HG03066 (cell line): ENCODE data around the gene TMEM11.
A peak's percentile ranks its signal among the peaks of the same experiment; 100 is the strongest.

Experiments
- ATAC-seq: cut with Tn5 transposase; IDR thresholded peaks from one replicate; pipeline ENCODE4 v1.9.1; 2021; ENCODE audit warnings: low read depth; ENCODE audit not compliant: unreplicated experiment

Gene TMEM11

GRCh38 chr17:21214015-21214776 is at the start of gene TMEM11:
TMEM11 (minus strand) TSS chr17:21214161; CDS start chr17:21214152, 9 bp downstream.
- peak; percentile 84 for ATAC-seq

- no peak for ATAC-seq
These were observed 49.4 kb upstream of the TMEM11 start for GRCh38 chr17:21263376-21263775.

GRCh38 chr17:21262259-21262993 is 48.5 kb upstream of the TMEM11 start:
- ATAC-seq: no peak

- ATAC-seq: no peak
These were observed 44.6 kb upstream of the TMEM11 start for GRCh38 chr17:21258593-21258992.

- no peak for ATAC-seq
These were observed 39.9 kb upstream of the TMEM11 start for GRCh38 chr17:21253646-21254441.

GRCh38 chr17:21252796-21253645 is 39.1 kb upstream of the TMEM11 start, which contains the start of gene NATD1:
NATD1 (minus strand) TSS chr17:21253410; CDS start chr17:21253264, 146 bp downstream.
- ATAC-seq: peak; percentile 76

GRCh38 chr17:21252289-21252795 is 38.4 kb upstream of the TMEM11 start:
- no peak for ATAC-seq

- no peak for ATAC-seq
These were observed 37.5 kb upstream of the TMEM11 start for GRCh38 chr17:21251337-21252010.

- no peak for ATAC-seq
These were observed 36.9 kb upstream of the TMEM11 start for GRCh38 chr17:21250854-21251253.

- ATAC-seq: no peak
These were observed 36.2 kb upstream of the TMEM11 start for GRCh38 chr17:21249920-21250703.

- no peak for ATAC-seq
These were observed 35.3 kb upstream of the TMEM11 start for GRCh38 chr17:21249086-21249795.

GRCh38 chr17:21248500-21248899 is 34.5 kb upstream of the TMEM11 start:
- no peak for ATAC-seq

GRCh38 chr17:21247552-21248258 is 33.7 kb upstream of the TMEM11 start:
- ATAC-seq: no peak

- no peak for ATAC-seq
These were observed 32.7 kb upstream of the TMEM11 start for GRCh38 chr17:21246698-21247097.

GRCh38 chr17:21245639-21246084 is 31.7 kb upstream of the TMEM11 start:
- no peak for ATAC-seq

GRCh38 chr17:21243516-21244303 is 29.7 kb upstream of the TMEM11 start:
- no peak for ATAC-seq
